Neural cell (in vitro differentiated cells): ENCODE results near the gene GREM1.

Experiments
- EZH2 ChIP-seq: fragments of 200-600, 300-800 bp; shearing (Covaris generic), sonication (generic); IDR thresholded peaks from 2 replicates; pipeline ENCODE4 v1.6.1; 2014; ENCODE audit warnings: antibody characterized with exemption, low read length, borderline replicate concordance, mild to moderate bottlenecking; ENCODE audit not compliant: insufficient read depth, poor library complexity, severe bottlenecking
- POLR2AphosphoS5 ChIP-seq: IDR thresholded peaks from 2 replicates; pipeline ENCODE4 v1.6.1; 2012
- RAD21 ChIP-seq: fragments of 450-650 bp; conservative IDR thresholded peaks from 2 replicates; pipeline ENCODE4 v1.6.1; 2014; ENCODE audit warnings: antibody characterized with exemption, mild to moderate bottlenecking, moderate library complexity
- SMC3 ChIP-seq: fragments of 450-650 bp; conservative IDR thresholded peaks from 2 replicates; pipeline ENCODE4 v1.6.1; 2014; ENCODE audit warnings: antibody characterized with exemption, mild to moderate bottlenecking, moderate library complexity; ENCODE audit not compliant: poor library complexity
- TAF1 ChIP-seq: IDR thresholded peaks from 2 replicates; pipeline ENCODE4 v1.6.1; 2012; ENCODE audit warnings: low read depth
- TF ChIP-seq, protein P1 (sequence below): fragments of 450-650 bp; IDR thresholded peaks from 2 replicates; pipeline ENCODE4 v1.5.1; 2014; ENCODE audit warnings: antibody characterized with exemption, mild to moderate bottlenecking, moderate library complexity; ENCODE audit not compliant: poor library complexity, severe bottlenecking
- TF ChIP-seq, protein P2 (sequence below): IDR thresholded peaks from 2 replicates; pipeline ENCODE4 v1.6.1; 2012; ENCODE audit warnings: borderline replicate concordance

DNA sequence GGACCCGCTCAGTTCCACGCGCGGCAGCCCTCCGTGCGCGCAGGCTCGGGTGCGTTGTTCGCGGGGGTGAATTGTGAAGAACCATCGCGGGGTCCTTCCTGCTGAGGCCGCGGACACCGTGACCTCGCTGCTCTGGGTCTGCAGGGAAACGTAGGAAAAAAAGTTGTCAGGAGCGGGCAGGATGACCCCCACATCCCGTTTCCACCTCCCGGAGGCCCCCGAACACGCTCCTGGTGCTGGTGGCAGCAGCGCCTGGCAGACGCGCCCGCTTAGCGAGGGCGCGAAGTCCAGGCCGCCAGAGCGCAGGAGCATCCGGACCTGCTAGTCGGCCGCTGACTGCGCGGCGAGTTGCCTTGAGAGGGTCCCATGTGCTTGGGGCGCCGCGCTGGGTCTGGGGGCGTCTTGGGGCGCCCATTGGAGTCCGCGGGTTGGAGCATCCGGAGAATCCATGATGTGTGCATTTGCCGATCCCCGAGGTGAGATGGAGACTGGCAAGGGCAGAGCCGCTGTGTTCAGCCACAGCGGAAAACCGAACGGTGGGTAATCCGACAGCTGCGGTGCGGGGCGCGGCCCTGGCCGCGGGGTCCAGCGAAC, 520 bp downstream of the GREM1 start:
- TF ChIP-seq, protein P1, sequence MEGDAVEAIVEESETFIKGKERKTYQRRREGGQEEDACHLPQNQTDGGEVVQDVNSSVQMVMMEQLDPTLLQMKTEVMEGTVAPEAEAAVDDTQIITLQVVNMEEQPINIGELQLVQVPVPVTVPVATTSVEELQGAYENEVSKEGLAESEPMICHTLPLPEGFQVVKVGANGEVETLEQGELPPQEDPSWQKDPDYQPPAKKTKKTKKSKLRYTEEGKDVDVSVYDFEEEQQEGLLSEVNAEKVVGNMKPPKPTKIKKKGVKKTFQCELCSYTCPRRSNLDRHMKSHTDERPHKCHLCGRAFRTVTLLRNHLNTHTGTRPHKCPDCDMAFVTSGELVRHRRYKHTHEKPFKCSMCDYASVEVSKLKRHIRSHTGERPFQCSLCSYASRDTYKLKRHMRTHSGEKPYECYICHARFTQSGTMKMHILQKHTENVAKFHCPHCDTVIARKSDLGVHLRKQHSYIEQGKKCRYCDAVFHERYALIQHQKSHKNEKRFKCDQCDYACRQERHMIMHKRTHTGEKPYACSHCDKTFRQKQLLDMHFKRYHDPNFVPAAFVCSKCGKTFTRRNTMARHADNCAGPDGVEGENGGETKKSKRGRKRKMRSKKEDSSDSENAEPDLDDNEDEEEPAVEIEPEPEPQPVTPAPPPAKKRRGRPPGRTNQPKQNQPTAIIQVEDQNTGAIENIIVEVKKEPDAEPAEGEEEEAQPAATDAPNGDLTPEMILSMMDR, result no peak
- TF ChIP-seq EZH2 (peak; percentile 67), TAF1 (no peak), POLR2AphosphoS5 (no peak), RAD21 (no peak), SMC3 (no peak)
- TF ChIP-seq, protein P2, sequence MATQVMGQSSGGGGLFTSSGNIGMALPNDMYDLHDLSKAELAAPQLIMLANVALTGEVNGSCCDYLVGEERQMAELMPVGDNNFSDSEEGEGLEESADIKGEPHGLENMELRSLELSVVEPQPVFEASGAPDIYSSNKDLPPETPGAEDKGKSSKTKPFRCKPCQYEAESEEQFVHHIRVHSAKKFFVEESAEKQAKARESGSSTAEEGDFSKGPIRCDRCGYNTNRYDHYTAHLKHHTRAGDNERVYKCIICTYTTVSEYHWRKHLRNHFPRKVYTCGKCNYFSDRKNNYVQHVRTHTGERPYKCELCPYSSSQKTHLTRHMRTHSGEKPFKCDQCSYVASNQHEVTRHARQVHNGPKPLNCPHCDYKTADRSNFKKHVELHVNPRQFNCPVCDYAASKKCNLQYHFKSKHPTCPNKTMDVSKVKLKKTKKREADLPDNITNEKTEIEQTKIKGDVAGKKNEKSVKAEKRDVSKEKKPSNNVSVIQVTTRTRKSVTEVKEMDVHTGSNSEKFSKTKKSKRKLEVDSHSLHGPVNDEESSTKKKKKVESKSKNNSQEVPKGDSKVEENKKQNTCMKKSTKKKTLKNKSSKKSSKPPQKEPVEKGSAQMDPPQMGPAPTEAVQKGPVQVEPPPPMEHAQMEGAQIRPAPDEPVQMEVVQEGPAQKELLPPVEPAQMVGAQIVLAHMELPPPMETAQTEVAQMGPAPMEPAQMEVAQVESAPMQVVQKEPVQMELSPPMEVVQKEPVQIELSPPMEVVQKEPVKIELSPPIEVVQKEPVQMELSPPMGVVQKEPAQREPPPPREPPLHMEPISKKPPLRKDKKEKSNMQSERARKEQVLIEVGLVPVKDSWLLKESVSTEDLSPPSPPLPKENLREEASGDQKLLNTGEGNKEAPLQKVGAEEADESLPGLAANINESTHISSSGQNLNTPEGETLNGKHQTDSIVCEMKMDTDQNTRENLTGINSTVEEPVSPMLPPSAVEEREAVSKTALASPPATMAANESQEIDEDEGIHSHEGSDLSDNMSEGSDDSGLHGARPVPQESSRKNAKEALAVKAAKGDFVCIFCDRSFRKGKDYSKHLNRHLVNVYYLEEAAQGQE, result no peak
